NCI-H128 (cell line): ENCODE results near the gene ASPRV1.
A peak's percentile ranks its signal among the peaks of the same experiment; 100 is the strongest.

ENCODE experiments used
- DNase-seq: peaks from one replicate; lab custom pipeline; 2025; ENCODE audit not compliant: unreplicated experiment; lab: John Stamatoyannopoulos, UW

The ASPRV1 gene

DNA sequence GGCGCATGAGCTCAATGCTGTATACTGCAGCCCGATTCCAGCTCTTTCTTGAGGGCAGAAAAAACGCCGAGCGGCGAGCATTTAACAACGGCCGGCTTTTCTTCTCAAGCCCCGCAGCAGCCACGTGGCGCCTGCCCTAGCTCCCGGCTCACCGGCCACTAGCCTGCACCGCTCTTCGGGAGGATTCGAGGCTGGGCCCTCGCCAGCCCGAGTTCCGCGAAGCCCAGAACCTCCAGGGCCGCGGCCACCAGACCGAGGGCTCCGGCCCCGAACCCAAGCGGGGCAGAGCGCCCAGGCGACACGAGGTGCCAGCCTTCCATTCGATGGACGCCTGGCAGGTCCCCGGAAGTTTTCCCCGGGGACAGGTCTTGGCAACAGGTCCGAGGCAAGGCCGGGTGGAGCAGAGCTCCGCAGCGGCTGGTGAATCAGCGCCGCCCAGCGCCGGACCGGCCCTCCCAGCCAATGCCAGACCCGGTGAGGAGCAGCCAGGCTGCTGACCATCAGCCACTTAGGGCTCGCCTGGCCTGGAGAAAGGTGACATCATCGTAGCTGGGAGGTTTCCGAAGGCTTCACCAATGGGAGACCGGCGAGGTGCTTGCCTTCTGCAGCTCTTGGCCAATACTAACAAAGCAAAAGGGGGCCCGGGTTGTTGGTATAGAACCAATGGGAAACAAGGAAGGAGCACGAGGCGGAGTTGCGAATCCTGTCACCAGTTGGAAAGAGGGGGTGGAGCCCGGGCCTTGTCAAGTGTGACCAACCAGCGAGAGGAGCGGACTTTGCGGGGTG lies 47.1 kb downstream of the ASPRV1 start:
- DNase-seq, result peak; percentile 99

DNA sequence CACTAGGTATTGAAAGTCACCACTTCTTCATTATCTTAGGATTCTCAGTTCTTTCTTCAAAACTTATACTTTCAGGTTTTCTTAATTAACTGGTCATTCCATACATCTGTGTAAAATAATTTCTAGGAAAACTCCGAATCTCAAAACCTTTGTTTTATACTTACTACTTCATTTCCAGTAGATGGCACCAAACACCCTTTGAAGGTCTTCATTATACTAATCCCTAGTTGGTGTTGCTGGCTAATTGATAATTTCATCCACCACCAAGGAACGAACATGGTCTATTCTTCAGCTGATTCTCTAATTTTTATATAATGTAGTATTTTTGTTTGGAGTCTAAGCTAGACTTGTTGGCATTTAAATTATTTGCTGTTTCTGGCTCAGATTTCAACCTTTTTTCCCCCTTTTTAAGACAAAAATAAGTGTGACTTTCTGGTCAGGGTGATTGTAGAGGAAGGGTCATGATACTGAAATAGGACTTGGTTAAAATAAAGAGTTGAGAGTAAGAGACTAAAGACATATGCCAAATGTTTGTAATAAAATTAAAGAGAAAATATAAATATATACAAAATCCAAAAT lies 49.4 kb downstream of the ASPRV1 start:
- no peak for DNase-seq
